T-helper 2 cell treated with Interferon-gamma antibody and Interleukin-4, amounts not matched to agents 5 μg/mL and 100 μg/mL, for 36 hours (primary cell): ENCODE data around the gene PTPRN.

Source experiments
- DNase-seq: peaks from one replicate; pipeline ENCODE4 v3.0.0; 2021; ENCODE audit warnings: low spot score
- H3K27ac Mint-ChIP-seq: one replicate; pipeline ENCODE4 v1.8.0; 2021; ENCODE audit warnings: mild to moderate bottlenecking, mixed read lengths
- H3K27me3 Mint-ChIP-seq: one replicate; pipeline ENCODE4 v1.8.0; 2021; ENCODE audit warnings: low read depth, mixed read lengths
- H3K36me3 Mint-ChIP-seq: one replicate; pipeline ENCODE4 v1.8.0; 2021; ENCODE audit warnings: low read depth, mixed read lengths
- H3K4me1 Mint-ChIP-seq: one replicate; pipeline ENCODE4 v1.8.0; 2021; ENCODE audit warnings: low read depth, mixed read lengths
- H3K4me3 Mint-ChIP-seq: one replicate; pipeline ENCODE4 v1.8.0; 2022; ENCODE audit warnings: mild to moderate bottlenecking, moderate library complexity, mixed read lengths
- H3K9me3 Mint-ChIP-seq: one replicate; pipeline ENCODE4 v1.8.0; 2021; ENCODE audit warnings: mixed read lengths

The PTPRN gene

GRCh38 chr2:219245148-219245898, 63.9 kb downstream of the PTPRN start, which contains the start of the genes GLB1L and STK16:
Gene GLB1L, minus strand, starts transcription at chr2:219245444. Its CDS starts 1,871 bp downstream, at chr2:219243573.
Gene STK16, plus strand, starts transcription at chr2:219245479. Its CDS starts 521 bp downstream, at chr2:219246000.
- Mint-ChIP-seq H3K27me3 (no peaks in the 10 kb centered on the region), H3K4me1 (peaks cover 62% of the 10 kb centered on the region), H3K4me3 (peak within 1 kb of the TSS; percentile 98), H3K36me3 (peaks cover 40% of the 10 kb centered on the region), H3K27ac (peak within 1 kb of the TSS; percentile 99), H3K9me3 (no peaks in the 10 kb centered on the region)
- peak; percentile 93 for DNase-seq

- peaks cover 56% of the 10 kb centered on the region for H3K4me1 Mint-ChIP-seq
These were observed 64.4 kb downstream of the PTPRN start for GRCh38 chr2:219244789-219245147.

GRCh38 chr2:219243291-219243761, 65.9 kb downstream of the PTPRN start:
- Mint-ChIP-seq H3K9me3 (no peaks in the 10 kb centered on the region), H3K27me3 (no peaks in the 10 kb centered on the region), H3K4me1 (peaks cover 42% of the 10 kb centered on the region), H3K27ac (peak overlapping the region; percentile 66), H3K4me3 (peak overlapping the region; percentile 72), H3K36me3 (peaks cover 23% of the 10 kb centered on the region)
- DNase-seq: no peak

More at GRCh38 chr2:219244789-219245147, 64.4 kb downstream of the PTPRN start:
- DNase-seq: no peak
- Mint-ChIP-seq H3K27me3 (no peaks in the 10 kb centered on the region), H3K4me3 (peak overlapping the region; percentile 98), H3K27ac (peak overlapping the region; percentile 99), H3K9me3 (no peaks in the 10 kb centered on the region), H3K36me3 (peaks cover 35% of the 10 kb centered on the region)
